Fibroblast of peridontal ligament (primary cell): ENCODE results near the gene NRGN.

Source experiments
- DNase-seq: peaks from one replicate; pipeline ENCODE4 v3.0.0-alpha.2; 2010; ENCODE audit errors: extremely low read depth

The NRGN gene

DNA sequence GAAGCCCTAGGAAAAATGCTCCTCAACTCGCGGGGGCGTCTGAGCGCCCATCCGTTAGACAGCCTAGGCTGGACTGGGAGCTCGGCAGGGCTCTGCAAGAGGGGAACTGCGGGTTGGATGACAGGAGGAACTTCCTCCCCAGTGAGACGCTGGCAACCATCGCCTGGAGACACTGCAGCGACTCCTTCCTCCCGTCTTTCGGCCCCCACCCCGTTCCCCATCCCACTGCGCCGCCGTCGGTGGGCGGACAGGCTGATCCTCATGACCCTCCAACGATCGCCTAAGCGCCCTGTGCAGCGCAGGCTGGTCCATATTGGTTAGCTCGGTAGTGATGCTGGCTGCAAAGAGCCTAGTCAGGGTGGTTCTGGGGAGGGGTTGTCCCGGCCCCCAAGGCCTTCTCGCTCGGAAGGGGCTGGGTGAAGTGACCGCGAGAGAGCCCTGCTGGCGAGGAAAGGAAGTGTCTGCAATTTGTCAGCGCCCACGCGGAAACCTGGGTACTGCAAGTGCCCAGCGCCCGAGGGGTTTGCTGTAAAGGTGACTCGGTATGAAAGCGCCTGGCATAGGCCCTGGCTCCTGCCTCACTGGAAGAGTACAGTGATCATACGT, 638 bp downstream of the NRGN start:
- DNase-seq, result no peak

DNA sequence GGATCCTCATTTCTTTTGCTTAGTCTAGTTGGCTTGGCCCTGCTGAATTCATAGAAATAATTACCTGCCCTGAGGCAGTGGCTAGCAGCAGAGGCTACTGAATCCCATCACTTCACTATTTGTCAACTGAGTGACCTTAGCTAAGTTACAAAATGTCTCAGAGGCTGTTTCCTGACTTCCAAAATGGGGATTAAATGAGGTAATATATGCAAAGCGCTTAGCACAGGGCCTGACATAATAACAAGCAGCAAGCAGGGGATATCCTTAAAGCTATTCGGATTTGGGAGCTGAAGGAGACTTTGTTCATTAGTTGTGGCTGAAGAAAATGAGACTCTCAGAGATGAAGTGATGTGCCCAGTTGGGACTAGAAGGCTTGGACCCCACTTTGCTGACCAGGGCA, 2.8 kb downstream of the NRGN start:
- no peak for DNase-seq

DNA sequence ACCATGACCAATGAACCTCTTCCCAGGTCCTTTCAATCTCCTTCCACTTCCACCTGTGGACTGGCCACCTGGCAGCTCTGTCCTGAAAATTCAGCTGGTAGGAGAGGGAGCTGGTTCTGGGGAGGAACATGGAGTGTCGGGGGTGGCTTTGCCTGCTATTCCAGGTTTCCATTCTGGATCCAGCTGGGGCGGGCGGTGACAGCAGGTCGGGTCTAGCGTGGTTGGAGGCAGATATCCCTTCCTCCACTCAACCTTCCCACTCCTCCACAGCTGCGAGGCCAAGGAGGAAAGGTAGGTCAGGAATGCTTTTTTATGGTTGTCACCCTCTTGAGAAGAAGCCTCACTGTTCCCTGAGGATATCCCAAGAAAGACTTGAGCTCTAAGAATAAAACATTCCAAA, 3.3 kb downstream of the NRGN start:
- no peak for DNase-seq

DNA sequence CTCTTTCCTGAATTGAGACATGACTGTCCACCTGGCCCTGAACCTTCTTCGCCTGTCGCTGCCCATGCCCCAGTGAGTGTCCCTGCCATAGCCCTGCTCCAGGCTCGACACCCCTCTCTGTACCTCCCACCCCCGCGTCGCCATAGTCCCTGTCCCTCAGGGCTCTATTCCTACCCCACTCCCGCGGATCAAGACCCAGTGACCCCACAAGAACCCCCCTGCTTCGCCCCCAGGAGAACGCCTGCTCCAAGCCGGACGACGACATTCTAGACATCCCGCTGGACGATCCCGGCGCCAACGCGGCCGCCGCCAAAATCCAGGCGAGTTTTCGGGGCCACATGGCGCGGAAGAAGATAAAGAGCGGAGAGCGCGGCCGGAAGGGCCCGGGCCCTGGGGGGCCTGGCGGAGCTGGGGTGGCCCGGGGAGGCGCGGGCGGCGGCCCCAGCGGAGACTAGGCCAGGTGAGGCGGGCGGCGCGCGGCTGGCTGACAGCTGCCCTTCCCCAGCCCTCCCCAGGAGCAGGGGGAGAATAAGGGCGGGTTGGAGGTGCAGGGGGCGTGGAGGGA, 5.6 kb downstream of the NRGN start:
- no peak for DNase-seq

DNA sequence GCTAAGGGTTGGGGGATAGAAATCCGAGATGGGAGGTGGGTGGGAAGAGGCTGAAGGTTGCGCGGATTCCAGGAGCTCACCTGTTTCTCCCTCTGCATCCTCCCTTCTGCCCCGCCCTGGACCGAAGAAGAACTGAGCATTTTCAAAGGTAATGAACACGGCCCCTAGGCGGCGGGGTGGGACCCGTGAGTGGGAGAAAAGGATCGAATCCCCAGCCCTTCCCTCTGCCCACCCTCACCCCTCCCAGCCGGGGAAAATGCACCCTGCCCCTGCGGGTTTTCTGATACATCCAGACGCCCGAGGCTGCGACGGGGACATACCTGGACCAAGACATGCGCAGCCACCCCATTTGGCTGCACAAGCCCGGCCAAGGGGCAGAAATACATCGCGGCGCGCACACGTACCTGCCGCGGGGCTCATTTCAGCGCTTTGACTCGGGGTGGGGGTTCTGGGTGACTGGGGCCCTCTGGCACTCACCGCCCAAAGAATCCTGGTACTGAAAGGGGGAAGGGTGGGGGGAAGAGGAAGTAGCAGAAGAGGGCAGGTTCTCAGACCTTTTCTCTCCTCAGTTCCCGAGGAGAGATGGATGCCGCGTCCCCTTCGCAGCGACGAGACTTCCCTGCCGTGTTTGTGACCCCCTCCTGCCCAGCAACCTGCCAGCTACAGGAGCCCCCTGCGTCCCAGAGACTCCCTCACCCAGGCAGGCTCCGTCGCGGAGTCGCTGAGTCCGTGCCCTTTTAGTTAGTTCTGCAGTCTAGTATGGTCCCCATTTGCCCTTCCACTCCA, 6.3 kb downstream of the NRGN start:
- DNase-seq, result no peak

DNA sequence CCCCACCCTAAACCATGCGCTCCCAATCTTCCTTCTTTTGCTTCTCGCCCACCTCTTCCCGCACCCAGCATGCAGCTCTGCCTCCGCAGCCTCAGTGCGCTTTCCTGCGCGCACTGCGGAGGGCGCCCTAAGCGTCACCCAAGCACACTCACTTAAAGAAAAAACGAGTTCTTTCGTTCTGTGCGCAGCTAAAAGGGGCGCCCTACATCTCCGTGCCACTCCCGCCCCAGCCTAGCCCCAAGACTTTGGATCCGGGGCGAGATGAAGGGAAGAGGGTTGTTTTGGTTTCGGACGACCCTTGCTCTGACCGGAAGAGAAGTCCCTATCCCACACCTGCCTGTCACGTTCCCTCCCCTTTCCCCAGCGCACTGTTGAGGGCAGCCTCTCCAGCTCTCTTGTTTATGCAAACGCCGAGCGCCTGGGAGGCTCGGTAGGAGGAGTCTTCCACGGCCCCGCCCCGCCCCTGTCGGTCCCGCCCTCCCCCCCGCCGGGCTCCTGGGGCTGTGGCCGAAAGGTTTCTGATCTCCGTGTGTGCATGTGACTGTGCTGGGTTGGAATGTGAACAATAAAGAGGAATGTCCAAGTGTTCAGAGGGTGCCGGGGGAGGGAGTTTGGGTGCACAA, 7.0 kb downstream of the NRGN start:
- DNase-seq, result peak; percentile 44

DNA sequence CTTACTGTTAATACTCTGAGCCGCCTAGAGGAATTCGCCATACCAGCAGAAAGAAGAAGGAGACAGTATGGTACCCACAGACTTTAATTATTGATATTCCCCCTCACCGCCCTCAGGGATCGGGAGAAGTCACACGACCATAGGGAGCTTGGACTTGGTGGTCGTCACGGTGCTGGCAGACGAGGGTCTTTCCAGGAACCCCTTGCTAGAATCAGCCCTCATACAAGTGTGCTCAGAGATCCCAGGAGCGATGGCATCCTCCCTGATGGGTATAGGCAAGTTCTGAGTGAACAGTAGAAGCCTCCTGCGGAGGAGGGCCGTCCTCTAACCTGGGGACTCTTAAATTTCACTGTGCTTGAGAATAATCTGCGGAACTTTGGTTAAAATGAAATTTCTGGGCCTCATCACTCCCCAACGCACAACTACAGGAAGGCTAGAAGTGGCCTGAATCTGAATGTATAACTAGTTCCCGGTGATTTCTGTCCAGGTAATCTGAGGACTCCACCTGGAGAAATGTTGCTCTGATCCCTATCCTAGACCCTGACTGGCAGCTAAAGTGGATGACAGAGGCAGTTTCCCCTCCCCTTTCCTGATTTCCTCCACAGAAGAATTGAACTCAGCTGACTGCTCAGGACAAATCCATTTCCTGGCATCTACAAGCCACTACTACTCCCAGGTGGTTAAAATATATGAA, 7.8 kb downstream of the NRGN start:
- DNase-seq, result no peak

DNA sequence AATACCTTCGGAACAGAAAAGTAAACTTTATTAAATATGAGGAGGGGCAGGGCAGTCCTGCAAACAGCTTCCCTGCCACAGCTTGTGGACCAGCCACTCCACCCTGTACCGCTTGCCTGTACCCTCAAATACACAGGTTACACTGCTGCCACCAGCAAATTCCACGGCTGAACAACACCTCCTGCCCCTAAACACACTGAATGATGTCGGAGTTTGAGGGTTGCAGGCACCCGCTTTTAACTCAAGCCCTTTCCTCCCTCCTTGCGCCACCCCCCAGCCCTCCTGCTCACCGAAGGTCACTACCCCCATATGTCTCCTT, 8.3 kb downstream of the NRGN start:
- no peak for DNase-seq

DNA sequence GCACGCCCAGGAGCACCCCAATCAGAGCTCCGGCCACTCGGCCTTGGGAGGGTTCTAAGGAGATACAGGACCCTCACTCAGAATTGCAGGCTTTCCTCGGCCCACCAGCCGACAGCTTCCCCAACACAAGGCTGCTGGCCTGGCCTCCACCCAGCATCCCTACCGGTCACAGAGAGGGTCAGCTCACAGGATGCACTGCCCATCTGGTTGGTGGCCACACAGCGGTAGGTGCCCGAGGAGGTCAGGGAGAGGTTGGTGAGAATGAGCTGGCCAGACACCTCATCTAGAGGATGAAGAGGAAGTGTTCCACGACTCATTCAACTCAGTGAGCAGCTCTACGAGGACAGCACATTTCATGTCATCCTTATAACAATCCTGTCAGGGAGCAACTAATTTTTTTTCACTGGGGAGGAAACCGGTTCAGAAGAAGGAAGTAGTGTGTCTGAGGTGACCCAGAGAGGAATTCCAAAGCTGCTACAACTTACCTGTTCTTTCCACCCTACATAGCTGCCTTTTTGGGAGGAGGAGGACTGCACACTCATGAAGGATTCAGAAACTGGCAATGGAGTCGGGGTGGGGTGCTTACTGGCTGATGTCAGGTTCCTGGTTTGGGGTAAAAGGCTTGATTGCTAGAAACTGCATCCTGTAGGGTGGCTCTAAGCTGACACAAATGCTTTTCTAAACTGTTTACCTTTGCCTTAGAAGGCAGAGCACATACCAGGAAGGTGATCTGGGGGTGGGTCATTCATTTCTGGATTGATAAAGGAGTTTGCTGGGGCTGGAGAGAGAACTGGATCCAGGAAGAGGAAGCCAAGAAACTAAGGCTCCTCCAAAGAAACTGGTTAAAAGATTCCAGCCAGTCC, 9.0 kb downstream of the NRGN start:
- DNase-seq, result no peak

DNA sequence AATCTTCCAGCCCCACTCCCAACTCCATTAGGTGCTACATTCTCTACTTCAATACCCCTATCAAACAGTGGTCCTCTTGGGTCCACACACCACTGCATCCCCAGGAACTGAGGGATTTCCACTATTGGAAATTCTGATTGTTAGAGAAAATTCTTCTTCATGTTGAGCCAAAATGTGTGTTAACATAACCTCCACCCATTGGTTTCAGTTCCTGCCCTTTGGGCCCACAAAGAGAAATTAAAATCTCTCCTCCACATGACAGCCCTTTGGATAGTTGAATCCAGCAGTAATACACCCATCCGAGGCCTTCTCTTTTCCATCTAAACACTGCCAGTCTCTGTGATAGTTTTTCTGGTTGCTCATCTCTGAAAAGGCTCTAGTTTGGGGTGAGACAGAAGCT, 10.2 kb downstream of the NRGN start:
- DNase-seq, result no peak

DNA sequence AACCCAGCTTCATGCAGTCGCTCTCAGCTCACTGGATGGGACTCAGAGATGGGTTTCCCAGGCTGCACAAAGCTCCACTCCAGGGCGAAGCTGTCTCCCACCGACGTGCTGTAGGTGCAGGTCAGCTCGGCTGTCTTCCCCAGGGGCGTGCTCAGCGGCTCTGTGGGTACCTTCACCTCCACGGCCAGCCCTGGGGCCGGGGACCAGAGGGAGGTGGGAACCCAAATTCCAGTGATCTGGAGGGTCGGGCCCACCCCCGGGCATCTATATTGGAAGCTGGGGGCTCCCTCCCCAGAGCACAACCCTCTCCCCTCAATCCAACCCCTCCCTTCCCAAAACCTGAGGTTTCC, 11.6 kb downstream of the NRGN start:
- DNase-seq, result no peak

DNA sequence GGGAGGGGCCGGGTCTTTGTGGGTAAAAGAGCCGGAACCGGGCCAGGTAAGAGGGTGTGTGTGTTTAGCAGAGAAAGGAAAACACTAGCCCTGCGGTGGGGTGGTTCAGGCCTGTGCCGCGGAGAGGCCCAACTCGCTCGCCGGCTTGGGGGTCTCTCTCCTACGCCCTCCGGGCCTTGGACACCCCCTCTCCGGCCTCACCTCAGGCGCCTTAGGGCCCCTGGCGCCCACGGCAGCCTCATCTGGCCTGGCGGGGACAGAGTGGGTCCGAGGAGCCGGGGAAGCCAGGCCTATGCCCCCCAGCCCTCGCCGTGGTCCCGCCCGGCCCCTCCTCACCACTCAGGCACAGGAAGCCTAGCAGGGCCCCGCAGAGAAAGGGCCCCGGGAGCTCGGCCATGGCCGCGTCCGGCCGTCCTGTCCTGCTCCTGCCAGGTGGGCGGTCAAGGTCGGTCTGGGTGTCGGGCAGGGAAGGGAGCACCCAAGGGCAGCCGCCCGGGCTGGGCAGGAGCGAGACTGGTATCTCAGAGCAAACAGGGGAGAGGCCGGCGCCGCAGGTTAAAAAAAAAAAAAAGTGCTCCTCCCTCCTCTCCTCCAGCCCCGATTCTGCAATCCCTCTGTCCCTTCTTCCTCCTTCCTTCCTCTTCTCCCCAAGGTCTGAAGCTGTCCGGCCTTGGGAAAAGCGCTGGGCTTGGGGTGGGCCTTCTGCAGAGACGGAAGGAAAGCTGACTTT, 12.2 kb downstream of the NRGN start, which contains the start of gene VSIG2:
VSIG2 (minus strand) TSS at position 515 of the 730 bp plus-strand sequence; CDS start at position 397, 118 bp downstream.
- DNase-seq, result no peak

DNA sequence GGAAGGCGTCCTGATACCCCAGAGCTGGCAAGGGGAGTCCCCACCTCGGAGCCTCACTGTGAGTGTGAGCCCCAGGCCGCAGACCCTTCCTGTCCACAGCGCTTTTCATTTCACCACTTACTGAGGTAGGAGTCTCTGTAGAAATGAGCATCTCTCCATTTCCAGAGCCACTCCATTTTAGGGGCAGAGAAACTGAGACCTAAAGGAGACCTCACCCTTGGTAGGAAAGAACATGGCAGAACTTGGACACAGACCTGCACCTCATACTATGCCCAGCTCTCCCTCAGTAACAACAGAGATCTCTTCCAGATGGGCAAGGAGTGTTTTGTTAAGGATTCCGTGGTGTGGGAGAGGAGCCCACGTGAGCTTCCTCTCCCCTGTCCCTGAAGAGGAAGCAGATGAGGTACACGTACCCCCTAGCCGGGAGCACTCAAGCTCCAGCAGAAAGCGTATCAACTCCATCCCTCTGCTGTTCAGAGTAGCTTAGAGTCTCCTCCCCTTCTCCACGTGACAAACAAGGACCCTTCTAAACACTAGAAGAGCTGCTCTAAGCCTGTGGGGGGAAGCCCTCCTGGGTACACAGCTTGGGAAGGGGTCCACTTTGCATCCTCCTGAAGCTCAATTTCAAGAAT, 12.8 kb downstream of the NRGN start:
- DNase-seq, result no peak

DNA sequence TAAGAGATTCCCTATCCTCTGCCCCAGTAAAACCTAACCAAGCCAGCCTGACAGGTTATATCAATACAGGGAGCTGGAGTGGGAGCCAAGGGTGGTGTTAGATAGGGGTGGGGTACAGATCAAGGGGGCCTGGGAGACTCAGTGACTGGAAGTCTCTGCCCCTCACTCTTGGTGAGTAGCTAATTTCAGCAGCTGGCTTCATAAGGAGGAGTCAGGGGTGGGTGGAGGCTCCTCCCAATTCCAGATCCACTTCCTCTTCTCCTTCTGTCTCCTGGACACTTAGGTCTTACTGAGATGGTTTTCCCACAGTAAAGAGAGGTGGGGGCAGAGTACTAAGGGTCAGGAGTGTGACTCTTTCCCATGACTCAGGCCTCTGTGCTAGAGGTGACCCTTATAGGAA, 13.5 kb downstream of the NRGN start:
- no peak for DNase-seq

DNA sequence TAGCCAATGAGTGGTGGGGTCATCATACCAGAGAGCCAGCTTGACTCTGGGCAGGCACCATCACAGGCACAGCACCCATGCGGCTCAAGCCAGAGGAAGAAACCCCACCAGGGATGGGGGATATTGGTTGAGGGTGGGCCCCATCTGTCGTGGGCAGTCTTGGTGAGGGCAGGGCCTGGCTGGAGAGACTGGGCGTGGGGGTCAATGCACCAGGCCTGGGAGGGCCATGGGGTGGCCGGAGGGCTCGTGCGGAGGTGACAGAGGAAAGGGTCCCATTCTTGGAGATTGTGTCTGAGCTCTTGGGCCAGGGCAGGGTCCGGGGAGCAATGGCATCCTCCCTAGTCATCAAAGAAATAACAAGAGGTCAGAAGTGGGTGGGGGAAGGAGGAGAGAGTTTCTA, 13.9 kb downstream of the NRGN start:
- no peak for DNase-seq

DNA sequence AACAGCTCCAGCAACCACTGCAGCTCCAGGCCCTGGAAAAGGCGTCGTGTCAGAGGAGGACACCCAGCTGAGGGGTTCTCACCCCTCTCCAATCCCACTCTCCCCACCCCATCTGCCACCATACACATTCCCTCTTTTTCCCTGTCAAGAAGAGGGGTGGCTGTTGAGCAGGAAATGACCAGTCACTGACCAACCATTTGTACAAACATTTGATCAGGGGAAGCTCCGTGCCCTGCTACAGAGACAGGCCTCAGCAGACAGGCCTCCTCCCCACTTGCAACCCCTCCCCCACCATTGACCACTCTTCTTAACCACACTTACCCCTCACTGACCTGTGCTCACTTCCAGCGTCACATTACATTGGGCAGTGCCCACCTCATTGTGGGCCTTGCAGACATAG, 14.6 kb downstream of the NRGN start:
- DNase-seq, result no peak

DNA sequence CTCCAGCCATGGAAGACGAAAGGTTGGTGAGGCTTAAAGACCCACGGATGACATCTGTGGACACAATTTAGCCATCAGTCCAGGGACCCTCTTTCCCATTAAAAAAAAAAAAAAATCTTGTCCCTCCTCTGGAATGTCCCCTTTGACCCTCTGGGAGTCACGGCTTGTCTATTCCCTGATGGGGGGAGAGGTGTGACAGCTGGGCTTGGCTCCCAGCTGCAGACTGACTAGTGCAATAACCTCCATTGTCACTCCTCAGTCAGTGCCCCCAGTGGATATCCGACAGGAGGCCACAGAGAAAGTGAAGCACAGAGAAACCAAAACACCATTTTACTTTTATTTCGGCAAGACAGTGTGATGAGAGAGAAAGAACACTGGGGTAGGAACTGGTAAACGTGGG, 15.0 kb downstream of the NRGN start:
- DNase-seq, result no peak

DNA sequence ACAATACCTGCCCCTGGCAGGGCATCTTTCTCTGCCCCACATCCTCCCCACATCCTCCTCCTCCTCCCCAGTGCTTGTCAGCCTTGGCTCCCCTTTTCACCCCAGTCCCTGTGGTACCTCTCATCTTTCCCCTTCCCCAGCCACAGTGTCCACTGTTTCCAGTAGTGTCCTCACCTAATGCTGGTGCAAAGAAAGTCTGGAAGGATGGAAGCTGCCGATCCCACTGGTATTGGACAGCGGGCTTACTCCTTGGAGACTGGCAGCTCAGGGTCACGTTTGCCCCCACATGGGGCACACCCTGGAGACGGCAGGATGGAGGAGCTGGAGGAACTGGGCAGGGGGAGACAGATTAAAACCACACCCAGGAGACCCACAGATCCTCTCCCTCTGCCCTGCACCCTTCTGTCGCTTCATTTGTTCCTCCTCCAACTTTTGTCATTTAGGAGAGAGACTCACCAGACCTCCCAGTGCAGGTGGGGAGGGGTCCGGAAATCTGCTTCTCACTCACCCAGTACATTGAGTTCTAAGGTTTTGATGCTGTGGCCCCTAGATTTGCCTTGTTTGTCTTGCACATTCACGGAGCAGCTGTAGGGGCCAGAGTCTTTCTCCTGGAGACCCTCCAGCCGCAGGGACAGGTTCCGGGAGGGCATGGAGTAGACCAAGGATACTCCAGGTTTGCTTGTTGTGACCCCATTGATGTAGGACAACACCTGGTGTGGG, 16.5 kb downstream of the NRGN start:
- no peak for DNase-seq

DNA sequence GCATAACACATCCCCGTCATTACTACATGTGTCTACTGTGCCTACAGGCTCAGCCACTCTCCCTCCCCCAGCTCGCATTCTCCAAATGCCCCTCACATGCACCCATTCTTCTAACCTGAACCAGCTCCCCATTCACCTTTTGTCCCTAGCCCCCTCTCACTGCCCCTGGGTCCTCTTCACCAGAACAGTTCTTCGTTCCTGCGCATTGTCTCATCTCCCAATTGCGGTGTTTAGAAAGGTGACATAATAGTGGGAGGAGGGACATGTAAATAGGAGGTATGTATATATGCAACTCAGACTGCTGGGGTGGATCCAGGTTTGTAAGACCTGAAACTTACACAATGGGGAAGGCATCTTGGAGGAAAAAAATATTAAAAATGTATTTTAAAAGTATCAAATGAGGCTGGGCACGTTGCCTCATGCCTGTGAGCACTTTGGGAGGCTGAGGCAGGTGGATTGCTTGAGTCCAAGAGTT, 17.0 kb downstream of the NRGN start:
- DNase-seq, result no peak

DNA sequence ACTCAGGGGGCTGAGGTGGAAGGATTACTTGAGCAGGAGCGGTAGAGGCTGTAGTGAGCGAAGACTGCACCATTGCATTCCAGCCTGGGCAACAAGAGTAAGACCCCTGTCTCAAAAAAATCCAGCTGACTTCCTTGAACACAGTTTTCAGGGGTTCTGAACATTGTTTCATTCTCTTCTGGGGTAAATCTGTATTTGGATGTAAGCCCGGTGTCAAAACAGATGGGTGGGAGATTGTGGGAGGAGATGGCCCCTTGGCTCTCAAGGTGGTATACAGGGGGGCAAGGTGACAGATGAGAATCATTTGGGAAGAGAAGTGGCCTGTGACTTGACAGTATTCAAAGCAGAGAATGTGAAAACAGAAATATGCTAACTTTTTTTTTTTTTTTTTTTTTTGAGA, 17.6 kb downstream of the NRGN start:
- DNase-seq, result no peak
